Measurements from ENCODE around the gene OR52I1. TPM values are rescaled to one million over a fixed set of nuclear protein-coding genes. Genes with fewer than 3 reads are reported as not detected.
A peak's percentile ranks its signal among the peaks of the same experiment; 100 is the strongest.

Gene OR52I1
- total RNA-seq = not detected
- under 1 TPM in 5 of 6 donors, not detected in 1; 0.08 to 0.14 (median 0.11) TPM for polyA plus RNA-seq (ENCODE audit: insufficient read length in 6 of 6)
- long read RNA-seq, donor 1 = 0 reads
- long read RNA-seq, donor 2 = 0 reads
- long read RNA-seq, donor 3 = 0 reads
- long read RNA-seq, donor 4 = 0 reads
- long read RNA-seq, donor 5 = 0 reads
- long read RNA-seq, donor 6 = 0 reads
- long read RNA-seq, donor 7 = 0 reads
- long read RNA-seq, donor 8 = 0 reads
- long read RNA-seq, donor 9 = 0 reads
- long read RNA-seq, donor 10 = 0 reads
- long read RNA-seq, donor 11 = 0 reads
- long read RNA-seq, donor 12 = 0 reads

GRCh38 chr11:4593739-4594138, at the start of gene OR52I1:
Gene OR52I1 (plus strand): TSS chr11:4594039. CDS start chr11:4594039, 0 bp downstream.
- Histone ChIP-seq H3K27me3 (no peaks in the 10 kb centered on the region), H3K4me1 (no peaks in the 10 kb centered on the region), H3K4me3 (no peak within 1 kb of the TSS), H3K9me3 (no peaks in the 10 kb centered on the region), H3K27ac (no peak within 1 kb of the TSS), H3K36me3 (peaks cover 0 to 14% of the 10 kb centered on the region in 2 donors)
- intact Hi-C loops (cut with DNase I) = no loop called here
- DNase-seq (no peak), ATAC-seq (no peak)
- no peak for TF ChIP-seq CTCF (IDR thresholded peaks at IDR 0.05)

DNA sequence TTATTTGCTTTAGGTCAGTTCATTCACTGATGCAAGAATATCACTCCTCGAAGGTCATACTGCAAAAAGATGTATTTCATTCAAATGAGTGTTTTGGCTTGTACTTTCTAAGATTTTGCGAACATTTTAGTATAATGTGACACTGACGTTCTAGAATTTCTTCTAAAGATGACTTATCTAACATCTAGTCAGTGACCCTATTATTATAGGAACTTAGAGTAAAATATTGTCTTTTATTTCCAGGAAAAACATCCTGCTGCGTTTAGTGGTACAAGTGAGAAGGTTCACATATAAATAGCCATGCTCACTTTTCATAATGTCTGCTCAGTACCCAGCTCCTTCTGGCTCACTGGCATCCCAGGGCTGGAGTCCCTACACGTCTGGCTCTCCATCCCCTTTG, 48.9 kb upstream of the OR52I1 start, which contains the start of gene OR52M1:
TSS of gene OR52M1 (plus strand) at position 301 of the 400 bp plus-strand sequence. CDS start at position 301, 0 bp downstream.
- intact Hi-C loops (cut with DNase I) = no loop called here
- Histone ChIP-seq H3K4me1 (no peaks in the 10 kb centered on the region), H3K36me3 (no peaks in the 10 kb centered on the region), H3K27me3 (no peaks in the 10 kb centered on the region), H3K27ac (no peak within 1 kb of the TSS), H3K9me3 (no peaks in the 10 kb centered on the region), H3K4me3 (no peak within 1 kb of the TSS)
- no peak for ATAC-seq
- no peak for DNase-seq
- TF ChIP-seq CTCF (IDR thresholded peaks at IDR 0.05) = no peak

DNA sequence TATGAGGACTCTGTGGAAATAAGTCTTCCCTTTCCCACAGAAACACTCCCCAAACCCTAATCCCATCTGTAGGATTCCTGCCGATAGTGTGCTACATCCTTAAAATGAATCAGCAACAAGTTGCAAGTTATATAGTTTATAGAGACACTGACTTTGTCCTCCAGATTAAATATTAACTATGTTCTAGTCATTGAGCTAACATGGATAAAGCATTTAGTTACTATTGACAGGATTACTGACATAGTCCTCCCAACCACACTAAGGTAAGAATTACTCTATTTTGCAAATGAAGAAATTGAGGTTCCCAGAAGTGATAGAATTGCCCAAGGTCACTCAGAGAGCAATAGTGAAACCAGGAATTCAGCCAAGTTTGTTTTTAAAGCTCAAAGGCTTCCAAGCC, 47.0 kb upstream of the OR52I1 start:
- H3K4me3 ChIP-seq = no peak overlapping the region
- H3K27me3 ChIP-seq = no peaks in the 10 kb centered on the region
- intact Hi-C loops (cut with DNase I) = no loop called here
- no peak overlapping the region for H3K27ac ChIP-seq
- ATAC-seq (no peak), DNase-seq (no peak)
- H3K9me3 ChIP-seq = peaks cover 0 to 5% of the 10 kb centered on the region in 2 donors
- no peaks in the 10 kb centered on the region for H3K36me3 ChIP-seq
- no peak for TF ChIP-seq CTCF (IDR thresholded peaks at IDR 0.05)
- no peaks in the 10 kb centered on the region for H3K4me1 ChIP-seq

DNA sequence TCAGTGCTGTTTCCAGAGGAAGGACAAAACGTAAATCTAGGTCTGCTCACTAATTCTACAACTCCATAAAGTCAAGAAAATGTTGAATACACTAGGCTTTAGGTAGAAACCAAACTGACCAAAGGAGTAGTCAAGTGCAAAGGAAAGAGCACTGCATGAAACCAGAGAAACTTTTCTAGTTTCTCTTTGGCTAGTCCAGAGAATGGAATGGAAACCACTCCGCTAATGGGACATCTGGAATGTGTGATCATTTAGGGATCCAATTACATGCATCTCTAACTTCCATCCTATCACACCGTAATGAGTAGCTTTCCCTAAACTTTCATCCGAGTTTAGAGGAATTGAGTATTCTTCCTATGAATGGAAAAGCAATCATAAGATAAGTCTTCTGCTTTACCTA, 46.4 kb upstream of the OR52I1 start:
- DNase-seq = no peak
- H3K4me3 ChIP-seq = no peak overlapping the region
- ATAC-seq = no peak
- no peaks in the 10 kb centered on the region for H3K36me3 ChIP-seq
- no peak overlapping the region for H3K27ac ChIP-seq
- no peaks in the 10 kb centered on the region for H3K4me1 ChIP-seq
- peaks cover 0 to 5% of the 10 kb centered on the region in 2 donors for H3K9me3 ChIP-seq
- no peaks in the 10 kb centered on the region for H3K27me3 ChIP-seq
- intact Hi-C loops (cut with DNase I) = no loop called here
- TF ChIP-seq CTCF (IDR thresholded peaks at IDR 0.05) = no peak

DNA sequence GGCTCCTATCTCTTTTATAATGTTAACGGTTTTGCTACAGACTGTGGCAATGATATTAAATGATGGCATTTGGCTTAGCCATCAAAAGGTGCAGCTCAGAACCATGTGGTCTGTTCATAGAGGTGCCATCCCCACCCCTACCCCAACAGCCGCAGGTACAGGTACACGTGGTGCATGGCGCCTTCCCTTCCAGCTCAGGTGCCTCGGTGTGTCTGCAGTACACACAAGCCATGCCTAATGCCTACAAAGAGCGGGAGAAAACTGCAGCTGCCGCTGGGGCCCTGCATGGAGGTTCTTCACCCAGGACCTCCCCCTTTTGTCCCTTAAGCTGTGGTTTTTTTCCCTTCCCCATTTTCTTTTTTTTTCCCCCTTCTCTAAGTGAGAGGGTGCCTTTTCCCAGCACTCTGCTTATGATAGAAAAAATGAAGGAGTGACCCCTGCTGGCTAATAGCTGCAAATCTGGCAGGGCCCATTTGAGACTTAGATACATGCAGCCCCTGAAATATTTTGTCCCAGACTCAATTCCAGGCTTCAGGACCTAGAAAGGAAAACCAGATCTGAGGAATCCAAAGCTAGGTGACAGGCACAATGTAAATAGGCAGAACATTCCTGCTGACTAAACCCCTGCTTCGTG, 42.4 kb upstream of the OR52I1 start:
- no peak for ATAC-seq
- intact Hi-C loops (cut with DNase I) = no loop called here
- Histone ChIP-seq H3K36me3 (no peaks in the 10 kb centered on the region), H3K27me3 (no peaks in the 10 kb centered on the region), H3K4me1 (no peaks in the 10 kb centered on the region), H3K9me3 (peaks cover 0 to 5% of the 10 kb centered on the region in 2 donors), H3K4me3 (no peak overlapping the region), H3K27ac (no peak overlapping the region)
- TF ChIP-seq CTCF (IDR thresholded peaks at IDR 0.05) = peak in 1 of 2 donors; percentile 20
- no peak for DNase-seq

Measured in left lung (tissue), 14 donors.